ENCODE data around the gene ATP9B.

The ATP9B gene

GRCh38 chr18:79217979-79218604 lies 148.9 kb downstream of the ATP9B start:
- Histone ChIP-seq H3K4me1 (ENCODE audit: insufficient read depth, poor library complexity, severe bottlenecking) (no peaks in the 10 kb centered on the region), H3K9me3 (ENCODE audit: severe bottlenecking) (no peaks in the 10 kb centered on the region), H3K27me3 (ENCODE audit: insufficient read depth, poor library complexity, severe bottlenecking) (no peaks in the 10 kb centered on the region), H3K36me3 (ENCODE audit: low read depth) (no peaks in the 10 kb centered on the region), H3K4me3 (ENCODE audit: severe bottlenecking) (no peak overlapping the region), H3K27ac (ENCODE audit: poor library complexity, severe bottlenecking) (no peak overlapping the region)
- ATAC-seq (ENCODE audit: low read depth) (no peak), DNase-seq (ENCODE audit: low spot score) (no peak)
- no peak for TF ChIP-seq CTCF (IDR thresholded peaks at IDR 0.05; ENCODE audit: poor library complexity, severe bottlenecking)

- no peak overlapping the region for H3K4me3 ChIP-seq (ENCODE audit: severe bottlenecking)
- no peak for DNase-seq (ENCODE audit: low spot score)
- H3K27ac ChIP-seq (ENCODE audit: poor library complexity, severe bottlenecking), result no peak overlapping the region
- no peaks in the 10 kb centered on the region for H3K27me3 ChIP-seq (ENCODE audit: insufficient read depth, poor library complexity, severe bottlenecking)
- no peaks in the 10 kb centered on the region for H3K36me3 ChIP-seq (ENCODE audit: low read depth)
- H3K9me3 ChIP-seq (ENCODE audit: severe bottlenecking), result no peaks in the 10 kb centered on the region
- no peaks in the 10 kb centered on the region for H3K4me1 ChIP-seq (ENCODE audit: insufficient read depth, poor library complexity, severe bottlenecking)
- TF ChIP-seq CTCF (IDR thresholded peaks at IDR 0.05; ENCODE audit: poor library complexity, severe bottlenecking), result no peak
- no peak for ATAC-seq (ENCODE audit: low read depth)
These were observed 149.5 kb downstream of the ATP9B start for GRCh38 chr18:79218605-79219190.

- no peak for ATAC-seq (ENCODE audit: low read depth)
- no peaks in the 10 kb centered on the region for H3K4me1 ChIP-seq (ENCODE audit: insufficient read depth, poor library complexity, severe bottlenecking)
- H3K36me3 ChIP-seq (ENCODE audit: low read depth), result no peaks in the 10 kb centered on the region
- no peak for DNase-seq (ENCODE audit: low spot score)
- no peak overlapping the region for H3K27ac ChIP-seq (ENCODE audit: poor library complexity, severe bottlenecking)
- no peak overlapping the region for H3K4me3 ChIP-seq (ENCODE audit: severe bottlenecking)
- TF ChIP-seq CTCF (IDR thresholded peaks at IDR 0.05; ENCODE audit: poor library complexity, severe bottlenecking), result no peak
- H3K9me3 ChIP-seq (ENCODE audit: severe bottlenecking), result no peaks in the 10 kb centered on the region
- no peaks in the 10 kb centered on the region for H3K27me3 ChIP-seq (ENCODE audit: insufficient read depth, poor library complexity, severe bottlenecking)
These were observed 151.9 kb downstream of the ATP9B start for GRCh38 chr18:79221136-79221535.

GRCh38 chr18:79222790-79223189 lies 153.6 kb downstream of the ATP9B start:
- H3K36me3 ChIP-seq (ENCODE audit: low read depth), result no peaks in the 10 kb centered on the region
- no peaks in the 10 kb centered on the region for H3K27me3 ChIP-seq (ENCODE audit: insufficient read depth, poor library complexity, severe bottlenecking)
- no peak for TF ChIP-seq CTCF (IDR thresholded peaks at IDR 0.05; ENCODE audit: poor library complexity, severe bottlenecking)
- ATAC-seq (ENCODE audit: low read depth), result no peak
- DNase-seq (ENCODE audit: low spot score), result no peak
- H3K27ac ChIP-seq (ENCODE audit: poor library complexity, severe bottlenecking), result no peak overlapping the region
- no peaks in the 10 kb centered on the region for H3K9me3 ChIP-seq (ENCODE audit: severe bottlenecking)
- H3K4me1 ChIP-seq (ENCODE audit: insufficient read depth, poor library complexity, severe bottlenecking), result no peaks in the 10 kb centered on the region
- no peak overlapping the region for H3K4me3 ChIP-seq (ENCODE audit: severe bottlenecking)

- no peaks in the 10 kb centered on the region for H3K4me1 ChIP-seq (ENCODE audit: insufficient read depth, poor library complexity, severe bottlenecking)
- no peak for ATAC-seq (ENCODE audit: low read depth)
- no peak overlapping the region for H3K4me3 ChIP-seq (ENCODE audit: severe bottlenecking)
- no peak for DNase-seq (ENCODE audit: low spot score)
- no peaks in the 10 kb centered on the region for H3K9me3 ChIP-seq (ENCODE audit: severe bottlenecking)
- H3K27ac ChIP-seq (ENCODE audit: poor library complexity, severe bottlenecking), result no peak overlapping the region
- H3K27me3 ChIP-seq (ENCODE audit: insufficient read depth, poor library complexity, severe bottlenecking), result no peaks in the 10 kb centered on the region
- H3K36me3 ChIP-seq (ENCODE audit: low read depth), result no peaks in the 10 kb centered on the region
- TF ChIP-seq CTCF (IDR thresholded peaks at IDR 0.05; ENCODE audit: poor library complexity, severe bottlenecking), result no peak
These were observed 154.2 kb downstream of the ATP9B start for GRCh38 chr18:79223431-79223830.
